Kidney (tissue), 14 donors: Measurements from ENCODE around the gene AGXT. TPM values are rescaled to one million over a fixed set of nuclear protein-coding genes. Genes with fewer than 3 reads are reported as not detected.
"Not testable (repeated sequence)": the region's sequence is repeated elsewhere in the genome, so short reads cannot be mapped to it uniquely, and the experiment has no call there.

ENCODE experiments used
- DNase-seq, 5 donors: peaks; one replicate each; pipeline ENCODE4 v3.0.0-alpha.2; 2013 to 2020
- FAIRE-seq: peaks from 2 replicates; lab custom pipeline; 2012; peaks lifted over from hg19 to GRCh38; lab: Jason Lieb, UNC
- H3K27ac ChIP-seq, 2 donors: one replicate each; pipeline ENCODE4 v1.7.0; 2013; ENCODE audit warnings: low read depth in 2 of 2, low read length in 2 of 2, inconsistent platforms in 1 of 2
- H3K27me3 ChIP-seq: one replicate; pipeline ENCODE4 v1.7.1; 2013; ENCODE audit warnings: low read length, inconsistent platforms; ENCODE audit not compliant: control insufficient read depth, insufficient read depth
- H3K36me3 ChIP-seq, 3 donors: one replicate each; pipeline versions ENCODE4 v1.7.0 to v1.7.1; 2013; ENCODE audit warnings: low read length in 3 of 3, control low read depth in 1 of 3, inconsistent platforms in 1 of 3; ENCODE audit not compliant: insufficient read depth in 3 of 3, control insufficient read depth in 2 of 3
- H3K4me1 ChIP-seq, 3 donors: one replicate each; pipeline versions ENCODE4 v1.7.0 to v1.7.1; 2013; ENCODE audit warnings: low read length in 3 of 3, inconsistent platforms in 1 of 3, low read depth in 1 of 3; ENCODE audit not compliant: control insufficient read depth in 2 of 3, insufficient read depth in 2 of 3
- H3K4me3 ChIP-seq, 3 donors: one replicate each; pipeline versions ENCODE4 v1.7.0 to v1.8.1; 2013; ENCODE audit warnings: low read length in 3 of 3, control low read depth in 1 of 3, inconsistent platforms in 1 of 3
- H3K9ac ChIP-seq, 3 donors: one replicate each; pipeline versions ENCODE4 v1.7.0 to v1.7.1; 2013; ENCODE audit warnings: low read length in 3 of 3, control low read depth in 1 of 3, inconsistent platforms in 1 of 3
- H3K9me3 ChIP-seq, 3 donors: one replicate each; pipeline versions ENCODE4 v1.7.0 to v1.7.1; 2013; ENCODE audit warnings: low read length in 3 of 3, control low read depth in 1 of 3, inconsistent platforms in 1 of 3; ENCODE audit not compliant: control insufficient read depth in 2 of 3, insufficient read depth in 1 of 3
- CTCF ChIP-seq: IDR thresholded peaks from 3 replicates; pipeline ENCODE4 v1.5.1; 2012; ENCODE audit warnings: mild to moderate bottlenecking, moderate library complexity, borderline replicate concordance; ENCODE audit not compliant: insufficient read depth; ENCODE audit errors: extremely low read depth
- intact Hi-C: fragments of 100-400 bp; cut with DNase I; formaldehyde crosslinking; loops from one replicate; pipeline ENCODE4 v1.11.1; 2022
- polyA plus RNA-seq: library from polyadenylated mRNA; stranded (reverse); fragments of 350-450 nt; fragmentation: Illumina TruSeq; extraction: RNeasy Lipid Tissue Mini Kit (QIAGEN cat#74804); gene quantifications from one replicate; pipeline ENCODE4 v1.2.3, GENCODE V29; 2014; ENCODE audit warnings: low read depth, low replicate concordance; ENCODE audit not compliant: insufficient read depth
- total RNA-seq: library from RNA; stranded (reverse); fragmentation: NEBNext Ultra II Directional; extraction: Animal tissue kit (Norgen Biotek cat#: 25700); gene quantifications from one replicate; pipeline ENCODE4 v1.2.1, GENCODE V29; 2021
- donor health status: control.
- donor health status: control.
- donor health status: control.
- donor health status: control.
- donor health status: control.
- donor health status: DM: yes; HTN: yes; CAD: no.
- donor health status: Normal renal cell carcinoma (clear cell type).

AGXT gene
- total and polyA plus RNA-seq, 2 donors from 2014 or later = 0.09 to 12.5 TPM

- DNase-seq (no peak), FAIRE-seq (no peak)
- Histone ChIP-seq H3K4me1 (no peaks in the 10 kb centered on the region), H3K36me3 (no peaks in the 10 kb centered on the region), H3K9ac (no peak overlapping the region), H3K4me3 (no peak overlapping the region), H3K27ac (no peak overlapping the region), H3K9me3 (no peaks in the 10 kb centered on the region), H3K27me3 (no peaks in the 10 kb centered on the region)
- intact Hi-C loops = no loop called here
- TF ChIP-seq CTCF = no peak
Measured at GRCh38 chr2:240837621-240838020, 31.0 kb upstream of the AGXT start.

- no peaks in the 10 kb centered on the region for H3K36me3 ChIP-seq
- no peak for TF ChIP-seq CTCF
- DNase-seq (peak in 1 of 5 donors; percentile 64), FAIRE-seq (no peak)
- H3K9me3 ChIP-seq = no peaks in the 10 kb centered on the region
- H3K27me3 ChIP-seq = no peaks in the 10 kb centered on the region
- intact Hi-C loops = no loop called here
- H3K4me3 ChIP-seq = no peak overlapping the region
- no peak overlapping the region for H3K27ac ChIP-seq
- H3K9ac ChIP-seq = no peak overlapping the region
- H3K4me1 ChIP-seq = no peaks in the 10 kb centered on the region
Measured at GRCh38 chr2:240839152-240840143, 29.2 kb upstream of the AGXT start.

GRCh38 chr2:240840435-240841060 is 28.1 kb upstream of the AGXT start:
- no peak overlapping the region for H3K4me3 ChIP-seq
- peak; percentile 74 to 93 (median 85) for DNase-seq
- FAIRE-seq = no peak
- no peaks in the 10 kb centered on the region for H3K4me1 ChIP-seq
- no peaks in the 10 kb centered on the region for H3K36me3 ChIP-seq
- H3K27ac ChIP-seq = no peak overlapping the region
- peak; percentile 44 for TF ChIP-seq CTCF
- intact Hi-C loops = no loop called here
- H3K9ac ChIP-seq = no peak overlapping the region
- no peaks in the 10 kb centered on the region for H3K9me3 ChIP-seq
- H3K27me3 ChIP-seq = no peaks in the 10 kb centered on the region

- H3K36me3 ChIP-seq, H3K4me1 ChIP-seq, DNase-seq, intact Hi-C loops, H3K9me3 ChIP-seq, H3K27ac ChIP-seq, FAIRE-seq, H3K27me3 ChIP-seq, H3K9ac ChIP-seq, H3K4me3 ChIP-seq: not testable (repeated sequence)
Measured at GRCh38 chr2:240846309-240846708, 22.3 kb upstream of the AGXT start.
